Measurements from ENCODE around the gene PPP1R37.

PPP1R37 gene

GRCh38 chr19:45186509-45187334 is 93.7 kb downstream of the PPP1R37 start:
- H3K4me3 ChIP-seq (ENCODE audit: low read length), result no peak overlapping the region
- DNase-seq (ENCODE audit: low read depth), result no peak
- no peak for TF ChIP-seq CTCF (IDR thresholded peaks at IDR 0.05; ENCODE audit: insufficient read depth, low read depth, low read length, missing control alignments)

DNA sequence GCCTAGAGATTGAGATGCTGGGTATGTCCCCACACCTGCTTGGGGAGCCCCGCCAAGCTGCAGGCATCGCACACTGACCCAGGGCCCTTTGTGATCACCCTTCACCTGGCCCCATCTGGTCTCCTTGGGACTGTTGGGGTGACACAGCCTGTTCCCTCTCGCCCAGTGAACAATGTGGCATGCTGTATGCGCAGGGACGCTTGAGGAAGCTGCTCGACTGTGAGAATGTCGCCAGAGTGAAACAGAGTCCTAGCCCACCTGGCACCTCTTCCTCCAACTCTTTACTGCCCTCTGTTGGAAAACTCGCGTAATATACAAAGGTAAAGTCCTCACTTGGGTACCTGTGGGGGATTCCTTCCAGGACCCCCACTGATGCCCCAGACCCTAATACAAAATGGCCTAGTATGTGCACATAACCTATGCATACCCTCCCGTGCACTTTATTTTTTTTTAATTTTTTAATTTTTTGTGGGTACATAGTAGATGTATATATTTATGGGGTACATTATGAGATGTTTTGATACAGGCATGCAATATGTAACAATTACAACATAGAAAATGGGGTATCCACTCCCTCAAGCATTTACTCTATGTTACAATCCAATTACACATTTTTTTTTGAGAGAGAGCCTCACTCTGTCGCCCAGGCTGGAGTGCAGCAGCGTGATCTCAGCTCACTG is 94.6 kb downstream of the PPP1R37 start:
- no peak overlapping the region for H3K4me3 ChIP-seq (ENCODE audit: low read length)
- TF ChIP-seq CTCF (IDR thresholded peaks at IDR 0.05; ENCODE audit: insufficient read depth, low read depth, low read length, missing control alignments), result peak; percentile 67
- DNase-seq (ENCODE audit: low read depth), result peak; percentile 35

GRCh38 chr19:45189971-45190370 is 97.0 kb downstream of the PPP1R37 start:
- no peak overlapping the region for H3K4me3 ChIP-seq (ENCODE audit: low read length)
- DNase-seq (ENCODE audit: low read depth), result no peak
- TF ChIP-seq CTCF (IDR thresholded peaks at IDR 0.05; ENCODE audit: insufficient read depth, low read depth, low read length, missing control alignments), result no peak

- peak; percentile 36 for TF ChIP-seq CTCF (IDR thresholded peaks at IDR 0.05; ENCODE audit: insufficient read depth, low read depth, low read length, missing control alignments)
- peak; percentile 93 for DNase-seq (ENCODE audit: low read depth)
- no peak overlapping the region for H3K4me3 ChIP-seq (ENCODE audit: low read length)
These were observed 98.4 kb downstream of the PPP1R37 start for GRCh38 chr19:45191375-45191774.

GRCh38 chr19:45195764-45196163 is 102.8 kb downstream of the PPP1R37 start:
- TF ChIP-seq CTCF (IDR thresholded peaks at IDR 0.05; ENCODE audit: insufficient read depth, low read depth, low read length, missing control alignments), result no peak
- no peak for DNase-seq (ENCODE audit: low read depth)
- H3K4me3 ChIP-seq (ENCODE audit: low read length), result no peak overlapping the region
